A673 (cell line): ENCODE measurements around the gene TUBB4A.

Experiments
- EZH2 ChIP-seq: fragments of 200-600 bp; sonication (generic); IDR thresholded peaks from 2 replicates; pipeline ENCODE4 v1.6.1; 2017; ENCODE audit warnings: borderline replicate concordance, low read depth, mild to moderate bottlenecking, mixed read lengths, antibody characterized with exemption, low read length; ENCODE audit not compliant: poor library complexity, severe bottlenecking
- TF ChIP-seq, protein P1 (sequence below): fragments of 300-800, 200-600 bp; sonication (generic); conservative IDR thresholded peaks from 2 replicates; pipeline ENCODE4 v1.5.1; 2017; ENCODE audit warnings: low read depth, mild to moderate bottlenecking, antibody characterized with exemption, low read length, moderate library complexity, mixed read lengths

- TF ChIP-seq, protein P1, sequence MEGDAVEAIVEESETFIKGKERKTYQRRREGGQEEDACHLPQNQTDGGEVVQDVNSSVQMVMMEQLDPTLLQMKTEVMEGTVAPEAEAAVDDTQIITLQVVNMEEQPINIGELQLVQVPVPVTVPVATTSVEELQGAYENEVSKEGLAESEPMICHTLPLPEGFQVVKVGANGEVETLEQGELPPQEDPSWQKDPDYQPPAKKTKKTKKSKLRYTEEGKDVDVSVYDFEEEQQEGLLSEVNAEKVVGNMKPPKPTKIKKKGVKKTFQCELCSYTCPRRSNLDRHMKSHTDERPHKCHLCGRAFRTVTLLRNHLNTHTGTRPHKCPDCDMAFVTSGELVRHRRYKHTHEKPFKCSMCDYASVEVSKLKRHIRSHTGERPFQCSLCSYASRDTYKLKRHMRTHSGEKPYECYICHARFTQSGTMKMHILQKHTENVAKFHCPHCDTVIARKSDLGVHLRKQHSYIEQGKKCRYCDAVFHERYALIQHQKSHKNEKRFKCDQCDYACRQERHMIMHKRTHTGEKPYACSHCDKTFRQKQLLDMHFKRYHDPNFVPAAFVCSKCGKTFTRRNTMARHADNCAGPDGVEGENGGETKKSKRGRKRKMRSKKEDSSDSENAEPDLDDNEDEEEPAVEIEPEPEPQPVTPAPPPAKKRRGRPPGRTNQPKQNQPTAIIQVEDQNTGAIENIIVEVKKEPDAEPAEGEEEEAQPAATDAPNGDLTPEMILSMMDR: no peak
- no peak for TF ChIP-seq EZH2
Measured at GRCh38 chr19:6466526-6467248, 35.4 kb downstream of the TUBB4A start.
